Left forelimb (tissue), 1 donor: Measurements from ENCODE around the gene DALRD3.

Experiments used
- DNase-seq: peaks from one replicate; pipeline ENCODE4 v3.0.0-alpha.2; 2018; ENCODE audit warnings: low spot score

DALRD3 gene

GRCh38 chr3:49017971-49018706, at the start of gene DALRD3:
DALRD3 (minus strand) TSS chr3:49018580; CDS start chr3:49018564, 16 bp downstream.
- DNase-seq = peak; percentile 83

- DNase-seq = no peak
Measured at GRCh38 chr3:49058011-49058410, 39.6 kb upstream of the DALRD3 start.

- DNase-seq = no peak
Measured at GRCh38 chr3:49057268-49057667, 38.9 kb upstream of the DALRD3 start.

- no peak for DNase-seq
Measured at GRCh38 chr3:49054344-49054862, 36.0 kb upstream of the DALRD3 start.

GRCh38 chr3:49053543-49053942, 35.2 kb upstream of the DALRD3 start:
- no peak for DNase-seq

GRCh38 chr3:49035281-49035680, 16.9 kb upstream of the DALRD3 start:
- no peak for DNase-seq

- DNase-seq = no peak
Measured at GRCh38 chr3:49034650-49035049, 16.3 kb upstream of the DALRD3 start.

- DNase-seq = no peak
Measured at GRCh38 chr3:49032646-49033304, 14.4 kb upstream of the DALRD3 start.

GRCh38 chr3:49030321-49030720, 11.9 kb upstream of the DALRD3 start:
- DNase-seq = no peak

- no peak for DNase-seq
Measured at GRCh38 chr3:49029563-49029884, 11.1 kb upstream of the DALRD3 start.

- DNase-seq = peak; percentile 96
Measured at GRCh38 chr3:49028673-49029562, 10.5 kb upstream of the DALRD3 start, which contains the start of gene IMPDH2. IMPDH2 (minus strand) TSS chr3:49029398; CDS start chr3:49029350, 48 bp downstream.

GRCh38 chr3:49028298-49028672, 9.9 kb upstream of the DALRD3 start:
- DNase-seq = no peak

- no peak for DNase-seq
Measured at GRCh38 chr3:49027634-49028033, 9.3 kb upstream of the DALRD3 start.

GRCh38 chr3:49026536-49026935, 8.2 kb upstream of the DALRD3 start:
- no peak for DNase-seq

GRCh38 chr3:49025793-49026520, 7.6 kb upstream of the DALRD3 start:
- DNase-seq = no peak

GRCh38 chr3:49025005-49025792, 6.8 kb upstream of the DALRD3 start:
- no peak for DNase-seq

- DNase-seq = no peak
Measured at GRCh38 chr3:49024449-49024848, 6.1 kb upstream of the DALRD3 start.

- DNase-seq = no peak
Measured at GRCh38 chr3:49023775-49024174, 5.4 kb upstream of the DALRD3 start.

GRCh38 chr3:49022688-49023171, 4.3 kb upstream of the DALRD3 start:
- DNase-seq = no peak

GRCh38 chr3:49021813-49022687, 3.7 kb upstream of the DALRD3 start, which contains the start of gene NDUFAF3:
NDUFAF3 (plus strand) TSS chr3:49022121; CDS start chr3:49022145, 24 bp downstream.
- peak; percentile 95 for DNase-seq
